Right atrium auricular region (tissue), 2 donors: ENCODE data around the gene ERCC3. TPM values are rescaled to one million over a fixed set of nuclear protein-coding genes. Genes with fewer than 3 reads are reported as not detected.

Source experiments
- DNase-seq: peaks from one replicate; pipeline ENCODE4 v3.0.0-alpha.2; 2019; ENCODE audit warnings: low spot score
- H3K27ac ChIP-seq, 2 donors: fragments of 200-600 bp; sonication (generic); 1 replicate in 1 of 2; 2 replicates in 1 of 2; pipeline ENCODE4 v1.5.1; 2016 to 2019
- H3K27me3 ChIP-seq, 2 donors: fragments of 200-600 bp; sonication (generic); one replicate each; pipeline versions ENCODE4 v1.5.1 to v1.6.0; 2017 to 2019
- H3K36me3 ChIP-seq: fragments of 200-600 bp; sonication (generic); one replicate; pipeline ENCODE4 v1.5.1; 2016
- H3K4me1 ChIP-seq, 2 donors: fragments of 200-600 bp; sonication (generic); one replicate each; pipeline versions ENCODE4 v1.5.1 to v1.6.0; 2017 to 2019
- H3K4me3 ChIP-seq, 2 donors: fragments of 200-600 bp; sonication (generic); 1 replicate in 1 of 2; 2 replicates in 1 of 2; pipeline ENCODE4 v1.5.1; 2017 to 2019; ENCODE audit warnings: mild to moderate bottlenecking in 1 of 2, moderate library complexity in 1 of 2
- H3K9me3 ChIP-seq, 2 donors: fragments of 200-600 bp; sonication (generic); one replicate each; pipeline ENCODE4 v1.5.1; 2019
- CTCF ChIP-seq, 2 donors: fragments of 200-600 bp; sonication (generic); IDR thresholded peaks; one replicate each; pipeline ENCODE4 v1.5.1; 2019; ENCODE audit warnings: antibody characterized with exemption in 2 of 2
- total RNA-seq, 2 donors: library from RNA; depleted of rRNA; stranded (reverse); fragments of >200 nt; gene quantifications; one replicate each; pipeline ENCODE4 v1.1.0, GENCODE V29; 2016

The ERCC3 gene
- total RNA-seq, 2 donors from 2014 or later, result 13.9 to 15.8 TPM

- Histone ChIP-seq H3K27ac (no peak overlapping the region), H3K36me3 (peaks cover 55% of the 10 kb centered on the region)
- TF ChIP-seq CTCF (IDR thresholded peaks at IDR 0.05), result no peak
These were observed 32.0 kb downstream of the ERCC3 start for GRCh38 chr2:127261804-127262406.

DNA sequence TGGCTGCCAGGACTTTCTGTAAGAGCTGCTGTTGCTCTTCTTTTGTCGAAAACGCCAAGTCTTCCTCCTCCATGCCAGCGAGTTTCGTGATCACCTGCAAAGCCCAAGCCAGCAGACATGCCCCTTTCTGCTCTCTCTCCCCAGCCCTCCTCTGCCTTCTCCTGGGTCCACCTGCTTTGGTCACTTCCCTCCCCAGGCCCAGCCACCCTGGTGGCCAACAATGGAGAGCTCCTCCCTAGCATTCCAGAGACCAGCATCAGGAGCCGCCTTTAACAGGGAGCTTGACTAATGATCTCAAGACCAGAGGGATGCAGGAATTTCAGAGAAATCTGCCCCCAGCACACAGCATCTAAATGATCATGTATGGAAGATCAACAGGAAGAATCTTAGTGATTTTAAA, 34.6 kb downstream of the ERCC3 start:
- DNase-seq, result no peak
- H3K4me1 ChIP-seq, result no peaks in the 10 kb centered on the region
- no peak overlapping the region for H3K4me3 ChIP-seq
- H3K27me3 ChIP-seq, result no peaks in the 10 kb centered on the region
- TF ChIP-seq CTCF (IDR thresholded peaks at IDR 0.05), result no peak
- no peak overlapping the region for H3K27ac ChIP-seq
- H3K36me3 ChIP-seq, result peaks cover 59% of the 10 kb centered on the region
- no peaks in the 10 kb centered on the region for H3K9me3 ChIP-seq

More at GRCh38 chr2:127261804-127262406, 32.0 kb downstream of the ERCC3 start:
- Histone ChIP-seq H3K4me3 (no peak overlapping the region), H3K27me3 (no peaks in the 10 kb centered on the region), H3K9me3 (no peaks in the 10 kb centered on the region), H3K4me1 (no peaks in the 10 kb centered on the region)
- peak; percentile 26 for DNase-seq

DNA sequence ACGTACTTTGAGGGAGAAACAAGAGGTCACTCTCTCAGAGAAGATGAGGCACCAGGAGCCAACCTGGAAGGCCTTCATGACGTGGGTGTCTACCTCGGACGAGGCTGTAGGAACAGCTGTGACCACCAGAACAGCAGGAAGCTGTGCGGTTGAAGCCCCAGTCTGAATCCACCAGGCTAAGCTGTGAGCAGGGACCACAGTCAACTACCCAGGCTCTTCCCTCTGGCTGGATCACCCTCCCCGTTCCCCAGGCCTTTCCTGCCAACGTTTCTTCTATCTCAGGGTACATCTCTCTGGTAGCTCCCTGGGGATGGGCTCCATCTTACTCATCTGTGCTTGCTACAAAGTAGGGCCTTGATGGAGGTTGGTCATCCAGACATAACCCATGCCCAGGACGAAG, 37.1 kb downstream of the ERCC3 start:
- Histone ChIP-seq H3K4me1 (no peaks in the 10 kb centered on the region), H3K9me3 (no peaks in the 10 kb centered on the region), H3K4me3 (no peak overlapping the region), H3K27me3 (no peaks in the 10 kb centered on the region), H3K27ac (no peak overlapping the region), H3K36me3 (peaks cover 47% of the 10 kb centered on the region)
- TF ChIP-seq CTCF (IDR thresholded peaks at IDR 0.05), result no peak
- no peak for DNase-seq

DNA sequence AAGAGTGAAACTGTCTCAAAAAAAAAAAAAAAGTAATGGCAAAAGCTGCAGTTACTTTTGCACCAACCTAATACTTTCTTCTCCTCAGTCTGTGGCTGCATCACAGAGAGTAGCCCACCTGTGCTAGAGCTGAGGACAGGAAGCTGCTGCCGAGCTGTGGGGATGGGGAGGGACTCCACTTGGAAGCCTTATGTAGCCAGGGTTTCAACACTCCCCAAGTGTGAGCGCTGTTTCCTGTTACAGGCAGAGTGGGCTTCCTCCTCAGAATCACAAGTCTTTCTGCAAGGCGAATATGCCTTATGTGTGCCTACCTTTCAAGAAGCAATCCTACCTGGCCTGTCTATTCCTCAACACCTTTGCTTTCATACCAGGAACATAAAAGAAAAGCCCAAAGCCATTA, 37.6 kb downstream of the ERCC3 start:
- no peak for TF ChIP-seq CTCF (IDR thresholded peaks at IDR 0.05)
- Histone ChIP-seq H3K4me3 (no peak overlapping the region), H3K27me3 (no peaks in the 10 kb centered on the region), H3K27ac (no peak overlapping the region), H3K4me1 (no peaks in the 10 kb centered on the region), H3K9me3 (no peaks in the 10 kb centered on the region), H3K36me3 (peaks cover 44% of the 10 kb centered on the region)
- DNase-seq, result no peak

DNA sequence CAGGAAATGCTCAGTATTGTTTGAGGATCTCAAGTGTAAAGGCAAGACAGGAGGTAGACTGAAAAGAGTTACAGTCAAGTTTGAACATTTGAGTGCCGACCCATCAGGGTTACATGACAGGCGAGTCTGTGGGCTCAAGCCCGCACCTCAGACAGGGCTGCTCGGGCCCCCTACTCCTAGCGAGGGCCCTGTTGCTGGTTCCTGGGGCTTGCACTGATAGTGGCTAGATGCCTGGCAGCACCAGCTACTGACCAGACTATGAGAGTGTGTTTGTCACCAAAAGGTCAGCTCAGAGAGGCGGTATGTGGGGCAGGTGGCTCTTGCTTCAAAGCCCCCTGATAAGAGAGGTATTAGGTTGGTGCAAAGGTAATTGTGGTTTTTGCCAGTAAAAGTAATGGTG, 38.2 kb downstream of the ERCC3 start:
- H3K9me3 ChIP-seq, result no peaks in the 10 kb centered on the region
- no peak overlapping the region for H3K27ac ChIP-seq
- no peak for TF ChIP-seq CTCF (IDR thresholded peaks at IDR 0.05)
- no peak overlapping the region for H3K4me3 ChIP-seq
- DNase-seq, result no peak
- H3K36me3 ChIP-seq, result peaks cover 42% of the 10 kb centered on the region
- no peaks in the 10 kb centered on the region for H3K27me3 ChIP-seq
- H3K4me1 ChIP-seq, result no peaks in the 10 kb centered on the region

- Histone ChIP-seq H3K9me3 (no peaks in the 10 kb centered on the region), H3K4me3 (no peak overlapping the region), H3K27ac (no peak overlapping the region), H3K27me3 (no peaks in the 10 kb centered on the region), H3K4me1 (no peaks in the 10 kb centered on the region), H3K36me3 (peaks cover 36% of the 10 kb centered on the region)
- no peak for TF ChIP-seq CTCF (IDR thresholded peaks at IDR 0.05)
- DNase-seq, result no peak
These were observed 38.8 kb downstream of the ERCC3 start for GRCh38 chr2:127255146-127255545.
